ENCODE measurements around the gene GLIPR1L2. TPM values are rescaled to one million over a fixed set of nuclear protein-coding genes. Genes with fewer than 3 reads are reported as not detected.

GLIPR1L2 gene
- total and polyA plus RNA-seq, 2 of the 8 experiments (the other 6 are each of a cell fraction or from before 2014, with no cell fraction given): 0.09 TPM; not detected in 1

DNA sequence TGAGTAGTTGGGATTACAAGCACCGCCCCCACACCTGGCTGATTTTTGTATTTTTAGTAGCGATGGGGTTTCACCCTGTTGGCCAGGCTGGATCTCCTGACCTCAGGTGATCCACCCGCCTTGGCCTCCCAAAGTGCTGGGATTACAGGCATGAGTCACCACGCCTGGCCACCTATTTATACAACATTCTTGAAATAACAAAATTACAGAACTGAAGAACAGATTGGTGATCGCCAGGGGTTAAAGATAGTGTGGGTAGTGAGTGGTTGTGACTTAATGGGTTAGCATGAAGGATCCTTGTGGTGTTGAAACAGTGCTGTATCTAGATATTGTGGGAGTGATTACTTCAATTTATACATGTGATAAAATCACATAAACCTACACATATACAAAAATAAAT lies 49.0 kb upstream of the GLIPR1L2 start (continued):
- TF ChIP-seq, protein P1, sequence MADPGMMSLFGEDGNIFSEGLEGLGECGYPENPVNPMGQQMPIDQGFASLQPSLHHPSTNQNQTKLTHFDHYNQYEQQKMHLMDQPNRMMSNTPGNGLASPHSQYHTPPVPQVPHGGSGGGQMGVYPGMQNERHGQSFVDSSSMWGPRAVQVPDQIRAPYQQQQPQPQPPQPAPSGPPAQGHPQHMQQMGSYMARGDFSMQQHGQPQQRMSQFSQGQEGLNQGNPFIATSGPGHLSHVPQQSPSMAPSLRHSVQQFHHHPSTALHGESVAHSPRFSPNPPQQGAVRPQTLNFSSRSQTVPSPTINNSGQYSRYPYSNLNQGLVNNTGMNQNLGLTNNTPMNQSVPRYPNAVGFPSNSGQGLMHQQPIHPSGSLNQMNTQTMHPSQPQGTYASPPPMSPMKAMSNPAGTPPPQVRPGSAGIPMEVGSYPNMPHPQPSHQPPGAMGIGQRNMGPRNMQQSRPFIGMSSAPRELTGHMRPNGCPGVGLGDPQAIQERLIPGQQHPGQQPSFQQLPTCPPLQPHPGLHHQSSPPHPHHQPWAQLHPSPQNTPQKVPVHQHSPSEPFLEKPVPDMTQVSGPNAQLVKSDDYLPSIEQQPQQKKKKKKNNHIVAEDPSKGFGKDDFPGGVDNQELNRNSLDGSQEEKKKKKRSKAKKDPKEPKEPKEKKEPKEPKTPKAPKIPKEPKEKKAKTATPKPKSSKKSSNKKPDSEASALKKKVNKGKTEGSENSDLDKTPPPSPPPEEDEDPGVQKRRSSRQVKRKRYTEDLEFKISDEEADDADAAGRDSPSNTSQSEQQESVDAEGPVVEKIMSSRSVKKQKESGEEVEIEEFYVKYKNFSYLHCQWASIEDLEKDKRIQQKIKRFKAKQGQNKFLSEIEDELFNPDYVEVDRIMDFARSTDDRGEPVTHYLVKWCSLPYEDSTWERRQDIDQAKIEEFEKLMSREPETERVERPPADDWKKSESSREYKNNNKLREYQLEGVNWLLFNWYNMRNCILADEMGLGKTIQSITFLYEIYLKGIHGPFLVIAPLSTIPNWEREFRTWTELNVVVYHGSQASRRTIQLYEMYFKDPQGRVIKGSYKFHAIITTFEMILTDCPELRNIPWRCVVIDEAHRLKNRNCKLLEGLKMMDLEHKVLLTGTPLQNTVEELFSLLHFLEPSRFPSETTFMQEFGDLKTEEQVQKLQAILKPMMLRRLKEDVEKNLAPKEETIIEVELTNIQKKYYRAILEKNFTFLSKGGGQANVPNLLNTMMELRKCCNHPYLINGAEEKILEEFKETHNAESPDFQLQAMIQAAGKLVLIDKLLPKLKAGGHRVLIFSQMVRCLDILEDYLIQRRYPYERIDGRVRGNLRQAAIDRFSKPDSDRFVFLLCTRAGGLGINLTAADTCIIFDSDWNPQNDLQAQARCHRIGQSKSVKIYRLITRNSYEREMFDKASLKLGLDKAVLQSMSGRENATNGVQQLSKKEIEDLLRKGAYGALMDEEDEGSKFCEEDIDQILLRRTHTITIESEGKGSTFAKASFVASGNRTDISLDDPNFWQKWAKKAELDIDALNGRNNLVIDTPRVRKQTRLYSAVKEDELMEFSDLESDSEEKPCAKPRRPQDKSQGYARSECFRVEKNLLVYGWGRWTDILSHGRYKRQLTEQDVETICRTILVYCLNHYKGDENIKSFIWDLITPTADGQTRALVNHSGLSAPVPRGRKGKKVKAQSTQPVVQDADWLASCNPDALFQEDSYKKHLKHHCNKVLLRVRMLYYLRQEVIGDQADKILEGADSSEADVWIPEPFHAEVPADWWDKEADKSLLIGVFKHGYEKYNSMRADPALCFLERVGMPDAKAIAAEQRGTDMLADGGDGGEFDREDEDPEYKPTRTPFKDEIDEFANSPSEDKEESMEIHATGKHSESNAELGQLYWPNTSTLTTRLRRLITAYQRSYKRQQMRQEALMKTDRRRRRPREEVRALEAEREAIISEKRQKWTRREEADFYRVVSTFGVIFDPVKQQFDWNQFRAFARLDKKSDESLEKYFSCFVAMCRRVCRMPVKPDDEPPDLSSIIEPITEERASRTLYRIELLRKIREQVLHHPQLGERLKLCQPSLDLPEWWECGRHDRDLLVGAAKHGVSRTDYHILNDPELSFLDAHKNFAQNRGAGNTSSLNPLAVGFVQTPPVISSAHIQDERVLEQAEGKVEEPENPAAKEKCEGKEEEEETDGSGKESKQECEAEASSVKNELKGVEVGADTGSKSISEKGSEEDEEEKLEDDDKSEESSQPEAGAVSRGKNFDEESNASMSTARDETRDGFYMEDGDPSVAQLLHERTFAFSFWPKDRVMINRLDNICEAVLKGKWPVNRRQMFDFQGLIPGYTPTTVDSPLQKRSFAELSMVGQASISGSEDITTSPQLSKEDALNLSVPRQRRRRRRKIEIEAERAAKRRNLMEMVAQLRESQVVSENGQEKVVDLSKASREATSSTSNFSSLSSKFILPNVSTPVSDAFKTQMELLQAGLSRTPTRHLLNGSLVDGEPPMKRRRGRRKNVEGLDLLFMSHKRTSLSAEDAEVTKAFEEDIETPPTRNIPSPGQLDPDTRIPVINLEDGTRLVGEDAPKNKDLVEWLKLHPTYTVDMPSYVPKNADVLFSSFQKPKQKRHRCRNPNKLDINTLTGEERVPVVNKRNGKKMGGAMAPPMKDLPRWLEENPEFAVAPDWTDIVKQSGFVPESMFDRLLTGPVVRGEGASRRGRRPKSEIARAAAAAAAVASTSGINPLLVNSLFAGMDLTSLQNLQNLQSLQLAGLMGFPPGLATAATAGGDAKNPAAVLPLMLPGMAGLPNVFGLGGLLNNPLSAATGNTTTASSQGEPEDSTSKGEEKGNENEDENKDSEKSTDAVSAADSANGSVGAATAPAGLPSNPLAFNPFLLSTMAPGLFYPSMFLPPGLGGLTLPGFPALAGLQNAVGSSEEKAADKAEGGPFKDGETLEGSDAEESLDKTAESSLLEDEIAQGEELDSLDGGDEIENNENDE (IDR thresholded peaks at IDR 0.05; ENCODE audit: insufficient replicate concordance, low read length): no peak
- TF ChIP-seq SIRT6 (IDR thresholded peaks at IDR 0.05; ENCODE audit: low read length) (no peak), JUND (IDR thresholded peaks at IDR 0.05; ENCODE audit: low read length) (no peak)

Data from H1 (cell line).